B cell (primary cell): Measurements from ENCODE around the gene PLA2G4F. TPM values are rescaled to one million over a fixed set of nuclear protein-coding genes. Genes with fewer than 3 reads are reported as not detected.

ENCODE experiments used
- ATAC-seq: fragments of 200-7000 bp; cut with Tn5 transposase; one replicate; pipeline ENCODE4 v1.10.0; 2021; ENCODE audit warnings: low read depth, mild to moderate bottlenecking, moderate number of reproducible peaks, moderate library complexity
- CTCF ChIA-PET: fragments of 350-600 bp; sonication (Branson Sonifier 250); formaldehyde crosslinking; loops from one replicate; lab custom pipeline; 2021; ENCODE audit warnings: antibody characterized with exemption, inconsistent platforms; lab: Charles Lee
- POLR2A ChIA-PET: fragments of 350-600 bp; sonication (Branson Sonifier 250); formaldehyde crosslinking; loops from one replicate; lab custom pipeline; 2021; ENCODE audit warnings: antibody characterized with exemption; lab: Charles Lee
- DNase-seq: peaks from one replicate; pipeline ENCODE4 v3.0.0; 2013
- H2AFZ ChIP-seq: 2 replicates; pipeline ENCODE4 v1.6.1; 2012; ENCODE audit warnings: mild to moderate bottlenecking, low read depth, low read length; ENCODE audit not compliant: insufficient read depth, poor library complexity, severe bottlenecking
- H3K27ac ChIP-seq, 2 donors: 1 replicate in 1 of 2; 2 replicates in 1 of 2; pipeline ENCODE4 v1.5.1; 2012 to 2013; ENCODE audit warnings: low read length in 2 of 2, mild to moderate bottlenecking in 2 of 2, moderate library complexity in 1 of 2
- H3K27me3 ChIP-seq, 4 experiments: fragments of 200-600 bp in 1 of 4; sonication (generic) in 1 of 4; replicated peaks in 1 of 4; 1 replicate in 2 of 4; 2 replicates in 2 of 4; pipeline versions ENCODE4 v1.6.1 to v1.7.0; 2013 to 2016; ENCODE audit warnings: low read length in 3 of 4, mild to moderate bottlenecking in 2 of 4, mixed read lengths in 1 of 4, moderate library complexity in 1 of 4; ENCODE audit not compliant: insufficient read depth in 4 of 4, control insufficient read depth in 3 of 4; ENCODE audit errors: control extremely low read depth in 1 of 4
- H3K36me3 ChIP-seq, 2 experiments: replicated peaks in 1 of 2; 1 replicate in 1 of 2; 2 replicates in 1 of 2; pipeline versions ENCODE4 v1.6.1 to v1.7.1; 2013; ENCODE audit warnings: low read length in 1 of 2; ENCODE audit not compliant: insufficient read depth in 2 of 2, control insufficient read depth in 1 of 2; ENCODE audit errors: control extremely low read depth in 1 of 2, extremely low read depth in 1 of 2
- H3K4me1 ChIP-seq, 2 donors: fragments of 200-600 bp in 1 of 2; sonication (generic) in 1 of 2; 1 replicate in 1 of 2; 2 replicates in 1 of 2; pipeline versions ENCODE4 v1.5.1 to v1.6.1; 2013 to 2017; ENCODE audit warnings: low read length in 2 of 2; ENCODE audit not compliant: control insufficient read depth in 2 of 2, insufficient read depth in 2 of 2
- H3K4me2 ChIP-seq: replicated peaks from 2 replicates; pipeline ENCODE3; 2012; ENCODE audit warnings: mild to moderate bottlenecking, low read depth, low read length; ENCODE audit not compliant: poor library complexity, severe bottlenecking
- H3K4me3 ChIP-seq, 5 experiments: fragments of 200-600 bp in 1 of 5; sonication (generic) in 1 of 5; 1 replicate in 3 of 5; 2 replicates in 2 of 5; pipeline versions ENCODE4 v1.5.1 to v1.7.0; 2011 to 2016; ENCODE audit warnings: low read length in 4 of 5, mild to moderate bottlenecking in 4 of 5, low read depth in 2 of 5, control low read depth in 1 of 5, moderate library complexity in 1 of 5; ENCODE audit not compliant: insufficient read depth in 1 of 5; ENCODE audit errors: control extremely low read depth in 1 of 5, extremely low read depth in 1 of 5
- H3K79me2 ChIP-seq: fragments of 200-600 bp; sonication (generic); one replicate; pipeline ENCODE4 v1.6.0; 2016; ENCODE audit warnings: low read length; ENCODE audit not compliant: control insufficient read depth, insufficient read depth
- H3K9ac ChIP-seq: fragments of 200-600 bp; sonication (generic); 2 replicates; pipeline ENCODE4 v1.6.1; 2017; ENCODE audit warnings: mild to moderate bottlenecking, low read length, moderate library complexity
- H3K9me3 ChIP-seq, 3 donors: one replicate each; pipeline versions ENCODE4 v1.6.1 to v1.7.1; 2013; ENCODE audit warnings: low read length in 2 of 3; ENCODE audit not compliant: control insufficient read depth in 2 of 3, insufficient read depth in 1 of 3; ENCODE audit errors: control extremely low read depth in 1 of 3
- H4K20me1 ChIP-seq: 2 replicates; pipeline ENCODE4 v1.6.0; 2012; ENCODE audit warnings: mild to moderate bottlenecking, low read length; ENCODE audit not compliant: insufficient read depth, control insufficient read depth, poor library complexity, severe bottlenecking
- H3K27ac Mint-ChIP-seq: one replicate; pipeline ENCODE4 v1.8.0; 2021; ENCODE audit warnings: mixed read lengths
- H3K27me3 Mint-ChIP-seq: one replicate; pipeline ENCODE4 v1.8.0; 2021; ENCODE audit warnings: mixed read lengths
- H3K4me1 Mint-ChIP-seq: one replicate; pipeline ENCODE4 v1.8.0; 2021; ENCODE audit warnings: mixed read lengths
- H3K4me3 Mint-ChIP-seq: one replicate; pipeline ENCODE4 v1.8.0; 2021; ENCODE audit warnings: mixed read lengths
- H3K9me3 Mint-ChIP-seq: one replicate; pipeline ENCODE4 v1.8.0; 2022; ENCODE audit warnings: mixed read lengths; ENCODE audit not compliant: insufficient read depth
- CTCF ChIP-seq: fragments of 200-600 bp; IDR thresholded peaks from one replicate; pipeline ENCODE4 v1.8.0; 2022; ENCODE audit warnings: antibody characterized with exemption, mild to moderate bottlenecking
- EZH2 ChIP-seq: IDR thresholded peaks from 2 replicates; pipeline ENCODE4 v1.6.1; 2012; ENCODE audit warnings: borderline replicate concordance, low read depth, mild to moderate bottlenecking, moderate library complexity, low read length; ENCODE audit not compliant: insufficient read depth, poor library complexity, severe bottlenecking
- WGBS: methylation state at CpG from one replicate; pipeline ENCODE4 v1.1.5; 2013; ENCODE audit warnings: missing lambda C conversion rate; ENCODE audit not compliant: insufficient coverage; 5-methylcytosine and 5-hydroxymethylcytosine counted together
- intact Hi-C: fragments of 100-400 bp; cut with micrococcal nuclease; formaldehyde crosslinking; loops from one replicate; pipeline ENCODE4 v1.10.0; 2022
- polyA plus RNA-seq: library from polyadenylated mRNA; depleted of rRNA; stranded (reverse); fragments of >200 nt; gene quantifications from 2 replicates; pipeline ENCODE4 v1.2.3, GENCODE V29; 2012
- total RNA-seq, 2 donors: library from RNA; stranded (reverse); fragments of 120-200 nt in 1 of 2; gene quantifications; 1 replicate in 1 of 2; 2 replicates in 1 of 2; pipeline versions ENCODE4 v1.2.3 to v1.2.4, GENCODE V29; 2013 to 2022

PLA2G4F gene
- total and polyA plus RNA-seq, 2 donors (not counting 1 experiment from before 2014, with no cell fraction given): not detected

- Mint-ChIP-seq H3K9me3 (no peaks in the 10 kb centered on the region), H3K27ac (peak overlapping the region; percentile 50), H3K4me1 (peaks cover 5% of the 10 kb centered on the region), H3K27me3 (no peaks in the 10 kb centered on the region), H3K4me3 (no peak overlapping the region)
- DNase-seq (no peak), ATAC-seq (no peak)
- Histone ChIP-seq H3K4me1 (peaks cover 4 to 6% of the 10 kb centered on the region in 2 donors), H2AFZ (no peak overlapping the region), H3K36me3 (peaks cover 6 to 90% of the 10 kb centered on the region in 2 experiments), H3K4me3 (no peak overlapping the region), H3K9me3 (no peaks in the 10 kb centered on the region), H3K4me2 (no peak overlapping the region), H3K9ac (no peak overlapping the region), H3K27ac (no peak overlapping the region), H3K79me2 (no peaks in the 10 kb centered on the region), H4K20me1 (no peaks in the 10 kb centered on the region), H3K27me3 (no peaks in the 10 kb centered on the region)
- ChIA-PET POLR2A (no interaction called here), CTCF (no interaction called here)
- WGBS: 99% methylated on average over 13 of the region's 13 CpGs
- intact Hi-C loops: no loop called here
- no peak for TF ChIP-seq EZH2
- no peak for TF ChIP-seq CTCF
These were observed 9.9 kb upstream of the PLA2G4F start for GRCh38 chr15:42166225-42166940.

GRCh38 chr15:42165106-42165505, 8.7 kb upstream of the PLA2G4F start:
- no peak overlapping the region for H2AFZ ChIP-seq
- intact Hi-C loops: no loop called here
- no peak overlapping the region for H3K27ac Mint-ChIP-seq
- no peaks in the 10 kb centered on the region for H3K4me1 ChIP-seq
- no peaks in the 10 kb centered on the region for H3K9me3 ChIP-seq
- ATAC-seq (no peak), DNase-seq (no peak)
- POLR2A ChIA-PET: no interaction called here
- H3K27me3 Mint-ChIP-seq: no peaks in the 10 kb centered on the region
- TF ChIP-seq CTCF (no peak), EZH2 (no peak)
- H3K4me2 ChIP-seq: no peak overlapping the region
- H3K4me1 Mint-ChIP-seq: no peaks in the 10 kb centered on the region
- H3K36me3 ChIP-seq: peaks cover 6 to 95% of the 10 kb centered on the region in 2 experiments
- CTCF ChIA-PET: no interaction called here
- no peak overlapping the region for H3K4me3 Mint-ChIP-seq
- H3K9me3 Mint-ChIP-seq: no peaks in the 10 kb centered on the region
- 100% methylated on average over 1 of the region's 6 CpGs for WGBS
- H3K4me3 ChIP-seq: no peak overlapping the region
- H3K27me3 ChIP-seq: no peaks in the 10 kb centered on the region
- no peaks in the 10 kb centered on the region for H3K79me2 ChIP-seq
- H4K20me1 ChIP-seq: no peaks in the 10 kb centered on the region
- H3K9ac ChIP-seq: no peak overlapping the region
- no peak overlapping the region for H3K27ac ChIP-seq
